Measurements from ENCODE around the gene TACR1.

The TACR1 gene

DNA sequence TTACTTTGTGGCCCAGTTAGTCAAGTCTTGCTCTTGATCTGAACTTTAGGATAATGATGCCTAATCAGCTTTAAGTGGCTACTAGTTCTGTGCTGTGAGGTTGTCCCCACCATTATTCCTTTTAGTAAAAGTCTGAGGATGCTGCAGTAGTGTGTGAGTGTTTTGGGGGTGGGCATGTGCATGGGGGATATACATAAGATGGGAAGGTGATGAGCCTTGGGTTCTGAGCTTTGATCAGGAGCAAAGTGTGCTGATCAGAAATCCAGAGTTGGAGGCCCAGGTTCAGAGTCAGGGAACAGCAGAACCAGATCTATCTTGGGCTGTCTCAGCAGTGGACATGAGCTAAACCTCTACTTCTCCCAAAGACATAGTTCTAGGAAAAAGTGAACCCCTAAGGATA lies 174.1 kb downstream of the TACR1 start:
- no peak overlapping the region for H3K4me3 ChIP-seq (ENCODE audit: low read depth, low read length)

DNA sequence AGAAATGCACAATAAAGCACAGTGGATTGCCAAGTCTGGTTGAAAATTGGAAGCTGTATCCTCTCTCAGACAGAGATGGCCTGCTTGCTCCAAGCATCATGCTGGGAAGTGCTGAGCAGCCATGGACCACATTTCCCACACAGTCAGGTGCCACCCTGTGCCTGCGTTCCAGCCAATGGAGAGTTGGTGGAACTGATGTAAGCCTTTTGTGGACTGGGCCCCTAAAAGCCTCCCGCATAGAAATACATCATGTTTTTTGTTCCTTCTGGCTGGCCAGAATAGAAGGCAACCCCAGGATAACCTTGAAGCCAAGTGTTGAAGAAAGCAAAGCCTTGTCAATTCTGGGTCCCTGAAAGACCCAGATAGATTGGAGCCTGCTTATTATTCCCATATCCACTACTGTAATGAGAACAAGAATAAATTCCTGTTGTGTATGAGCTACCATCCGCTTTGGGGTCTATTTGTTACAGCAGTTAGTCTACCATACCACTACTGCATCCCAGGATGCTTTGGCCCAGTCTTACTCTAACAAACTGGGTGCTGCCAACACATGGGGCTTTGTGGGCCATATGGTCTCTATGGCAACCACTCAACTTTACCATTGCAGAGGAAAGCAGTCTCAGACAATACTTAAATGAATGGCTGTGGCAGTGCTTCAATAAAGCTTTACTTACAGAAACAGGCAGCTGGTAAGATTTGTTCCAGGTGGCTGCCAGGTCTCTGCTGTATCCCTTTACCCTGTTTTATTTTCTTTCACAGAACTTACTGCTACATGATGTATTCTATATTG lies 175.5 kb downstream of the TACR1 start:
- no peak overlapping the region for H3K4me3 ChIP-seq (ENCODE audit: low read depth, low read length)

DNA sequence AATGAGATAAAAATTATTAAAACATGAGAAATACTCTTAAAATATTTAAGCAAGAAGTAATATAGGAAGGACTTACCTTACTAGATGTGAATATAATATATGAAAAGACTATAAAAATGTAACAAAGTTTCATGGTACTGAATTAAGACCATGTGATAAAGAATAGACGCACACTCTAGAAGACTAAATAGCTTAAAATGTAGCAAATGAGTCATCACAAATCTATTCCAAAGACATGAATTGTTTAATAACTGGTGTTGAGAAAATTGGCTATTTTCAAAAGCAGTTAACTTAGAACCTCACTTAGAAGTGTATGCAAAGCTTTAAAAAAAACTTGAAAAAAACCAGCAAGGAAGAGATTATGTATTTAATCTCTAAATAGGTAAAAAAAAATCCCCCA lies 176.8 kb downstream of the TACR1 start:
- H3K4me3 ChIP-seq (ENCODE audit: low read depth, low read length) = no peak overlapping the region

DNA sequence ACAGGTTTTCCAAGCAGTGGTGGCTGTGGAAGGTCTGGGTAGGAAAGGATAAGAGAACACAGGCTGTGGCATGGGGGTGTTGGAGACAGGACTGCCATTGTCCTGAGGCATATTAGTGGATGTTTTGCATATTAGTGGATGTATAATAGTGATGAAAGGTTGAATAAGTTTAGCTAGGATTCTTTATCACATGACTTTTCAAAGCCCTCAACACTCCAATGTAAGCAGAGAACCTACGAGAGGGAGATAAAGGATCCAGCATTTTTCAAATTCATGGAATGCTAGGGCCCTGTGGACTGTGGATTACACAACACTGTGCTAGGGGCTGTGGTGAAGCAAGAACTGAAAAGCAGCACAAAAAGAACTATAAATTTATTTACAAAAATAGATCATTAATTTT lies 177.6 kb downstream of the TACR1 start:
- H3K4me3 ChIP-seq (ENCODE audit: low read depth, low read length) = no peak overlapping the region

DNA sequence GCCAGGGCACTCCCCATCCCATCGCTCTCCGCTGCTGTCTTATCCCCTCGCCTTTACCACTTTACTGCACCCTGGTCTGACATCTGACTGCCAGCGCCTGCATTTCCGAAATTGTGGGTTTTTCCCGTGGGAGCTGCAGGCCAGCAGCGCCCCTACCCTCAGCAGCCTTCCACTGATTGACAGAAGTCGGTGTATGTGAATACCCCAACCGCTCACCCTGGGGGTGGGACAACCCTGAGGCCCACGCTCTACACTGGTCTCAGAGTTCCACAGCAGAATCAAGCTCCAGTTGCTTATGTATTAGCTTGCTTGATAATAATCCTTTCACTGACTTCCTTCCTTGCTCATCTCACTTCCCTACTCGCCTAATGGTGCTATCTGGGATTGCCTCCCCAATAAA lies 178.8 kb downstream of the TACR1 start:
- no peak overlapping the region for H3K4me3 ChIP-seq (ENCODE audit: low read depth, low read length)

DNA sequence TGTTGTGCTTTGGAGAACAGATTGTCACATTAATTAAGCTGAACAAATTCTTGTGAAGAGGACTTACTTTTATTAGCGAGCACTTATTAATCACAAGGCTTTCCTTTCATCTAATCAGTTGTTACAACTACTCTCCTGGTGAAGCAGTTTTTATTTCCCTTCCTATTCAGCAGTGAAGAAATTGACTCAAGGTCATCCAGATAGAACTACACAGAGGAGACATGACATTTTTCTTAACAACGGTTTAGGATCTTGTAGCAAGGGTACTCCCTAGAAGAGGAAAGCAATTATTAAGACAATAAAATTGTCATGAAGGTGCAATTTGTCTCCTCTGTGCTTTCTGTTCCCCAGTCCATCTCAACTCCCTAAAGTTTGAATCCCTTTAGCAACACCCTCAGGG lies 179.5 kb downstream of the TACR1 start:
- H3K4me3 ChIP-seq (ENCODE audit: low read depth, low read length) = no peak overlapping the region

DNA sequence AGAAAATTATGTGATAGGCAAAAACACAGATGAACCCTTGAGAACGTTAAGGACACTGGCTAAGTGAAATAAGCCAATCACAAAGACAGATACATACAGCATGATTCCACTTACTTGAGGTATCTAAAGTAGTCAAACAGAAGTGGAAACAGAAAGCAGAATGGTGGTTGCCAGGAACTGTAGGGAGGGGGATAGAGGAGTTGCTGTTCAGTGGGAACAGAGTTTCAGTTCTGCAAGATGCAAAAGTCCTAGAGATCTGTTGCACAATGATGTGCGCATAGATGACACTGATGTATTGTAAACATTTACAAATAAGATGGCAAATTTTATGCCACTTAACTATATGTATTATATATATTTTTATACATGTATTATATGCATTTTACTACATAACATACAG lies 181.2 kb downstream of the TACR1 start:
- H3K4me3 ChIP-seq (ENCODE audit: low read depth, low read length) = no peak overlapping the region

DNA sequence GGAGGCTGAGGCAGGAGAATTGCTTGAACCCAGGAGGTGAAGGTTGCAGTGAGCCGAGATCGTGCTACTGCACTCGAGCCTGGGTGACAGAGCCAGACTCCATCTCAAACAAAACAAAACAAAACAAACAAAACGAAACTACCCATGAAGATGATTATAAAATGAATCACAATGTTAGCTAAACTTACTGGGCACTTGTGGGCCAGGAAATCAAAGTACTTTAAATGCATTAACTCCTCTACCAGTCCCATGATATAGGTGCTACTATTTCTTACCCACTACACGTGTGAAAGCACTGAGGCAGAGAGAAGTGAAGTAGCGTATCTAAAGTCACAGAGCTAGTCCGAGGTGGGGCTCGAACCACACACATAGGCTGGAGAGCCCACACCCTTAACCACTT lies 187.2 kb downstream of the TACR1 start:
- H3K4me3 ChIP-seq (ENCODE audit: low read depth, low read length) = no peak overlapping the region

DNA sequence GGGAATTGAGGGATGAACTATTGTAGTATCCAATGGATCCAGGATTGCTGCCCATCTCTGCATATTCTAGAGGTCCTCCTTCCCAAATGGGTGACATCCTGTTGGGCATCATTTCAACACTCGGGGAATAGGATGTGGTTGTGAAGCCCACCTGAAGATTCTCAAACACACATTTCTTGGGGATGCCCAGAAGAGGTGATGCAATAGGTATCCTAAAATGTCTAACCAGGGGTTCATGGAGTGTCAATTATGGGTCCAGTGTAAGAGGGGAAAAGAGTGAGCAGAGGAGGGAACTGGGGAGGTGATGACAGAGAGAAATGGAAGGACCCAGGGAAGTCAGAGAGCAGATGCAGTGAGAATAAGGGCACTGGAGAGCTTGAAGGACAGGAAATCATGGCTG lies 188.7 kb downstream of the TACR1 start:
- H3K4me3 ChIP-seq (ENCODE audit: low read depth, low read length) = no peak overlapping the region

DNA sequence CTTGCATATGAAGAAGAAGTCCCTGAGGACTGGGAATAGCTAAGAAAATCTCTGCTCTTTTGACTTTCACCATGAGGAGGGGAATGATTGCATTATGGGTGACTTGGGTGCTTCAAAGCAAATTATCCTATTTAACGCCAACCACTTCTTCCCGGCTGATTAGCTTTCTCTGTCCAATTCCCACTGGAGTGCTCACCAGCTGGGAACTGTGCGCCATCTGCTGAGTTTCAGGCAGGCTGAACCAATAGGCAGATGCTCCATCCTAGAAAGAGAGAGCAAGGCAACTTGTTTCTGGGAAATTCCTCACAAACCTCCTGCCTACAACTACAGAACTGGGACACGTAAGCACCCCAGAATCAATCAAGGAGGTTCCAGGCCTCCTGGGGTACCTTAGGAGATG lies 191.5 kb downstream of the TACR1 start:
- H3K4me3 ChIP-seq (ENCODE audit: low read depth, low read length) = no peak overlapping the region

DNA sequence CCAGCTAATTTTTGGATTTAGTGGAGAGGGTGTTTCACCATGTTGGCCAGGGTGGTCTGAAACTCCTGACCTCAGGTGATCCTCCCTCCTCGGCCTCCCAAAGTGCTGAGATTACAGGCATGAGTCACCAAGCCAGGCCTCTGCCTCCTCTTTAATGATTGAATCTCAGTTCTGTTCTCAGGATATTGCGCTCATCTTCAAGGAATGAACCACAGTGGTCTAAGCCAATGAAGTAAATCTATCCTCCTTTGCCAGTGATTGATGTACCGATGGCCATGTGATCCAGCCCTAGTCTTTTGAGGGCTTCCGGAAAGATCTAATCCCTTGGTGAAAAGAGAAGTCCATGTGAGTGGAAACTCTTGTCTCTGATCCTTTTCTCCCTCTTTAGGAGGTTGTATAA lies 192.3 kb downstream of the TACR1 start:
- H3K4me3 ChIP-seq (ENCODE audit: low read depth, low read length) = no peak overlapping the region

DNA sequence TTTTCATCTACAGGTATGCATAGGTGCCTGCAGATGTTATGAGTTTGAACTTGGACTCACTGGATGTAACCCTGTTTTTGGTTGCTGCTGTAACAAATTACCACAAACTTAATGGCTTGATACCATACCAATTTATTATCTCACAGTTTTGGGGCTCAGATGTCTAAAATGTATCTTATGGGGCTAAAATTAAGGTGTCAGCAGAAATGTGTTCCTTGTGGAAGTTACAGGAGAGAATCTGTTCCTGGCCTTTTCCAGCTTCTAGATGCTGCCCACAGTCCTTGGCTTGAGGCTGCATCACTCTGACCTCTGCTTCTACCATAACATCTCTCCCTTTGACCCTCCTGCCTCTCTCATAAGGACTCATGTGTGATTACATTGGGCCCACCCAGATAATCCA lies 193.3 kb downstream of the TACR1 start:
- H3K4me3 ChIP-seq (ENCODE audit: low read depth, low read length) = no peak overlapping the region

DNA sequence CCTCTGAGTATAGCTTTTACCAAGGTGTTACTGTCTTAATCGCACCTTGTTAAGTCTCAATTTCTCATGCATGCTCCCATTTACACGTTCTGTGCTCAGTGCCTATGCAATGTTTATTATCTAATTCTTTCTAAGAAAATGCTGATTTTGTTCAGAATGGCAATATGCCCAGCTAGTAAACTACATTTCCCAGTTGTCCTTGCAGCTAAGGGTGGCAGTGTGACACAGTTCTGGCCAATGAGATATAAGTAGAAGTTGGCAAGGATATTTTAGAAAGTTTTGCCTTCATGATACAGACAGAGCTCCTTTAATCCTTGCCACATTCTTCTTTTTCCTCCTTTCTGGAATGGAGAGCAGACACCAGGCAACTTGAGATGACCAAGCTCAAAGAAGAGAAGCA lies 195.5 kb downstream of the TACR1 start:
- H3K4me3 ChIP-seq (ENCODE audit: low read depth, low read length) = no peak overlapping the region

DNA sequence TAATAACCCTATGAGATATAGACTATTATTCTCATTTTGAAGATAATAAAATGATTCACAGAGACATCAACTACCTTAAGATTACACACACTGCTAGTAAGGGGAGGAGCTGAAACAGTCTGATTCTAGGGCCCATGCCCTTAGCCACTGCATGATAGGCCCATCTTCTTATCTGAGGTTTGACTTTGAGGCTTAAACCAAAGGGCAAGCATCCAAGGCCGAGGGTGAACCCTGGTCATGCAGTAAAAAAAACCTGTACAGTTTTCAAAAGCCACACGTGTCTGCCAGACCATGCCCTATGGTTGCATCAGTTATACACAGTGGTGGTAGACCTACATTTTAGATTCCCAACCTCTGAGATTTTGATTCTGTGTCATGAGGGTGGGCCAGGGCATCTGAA lies 196.0 kb downstream of the TACR1 start:
- H3K4me3 ChIP-seq (ENCODE audit: low read depth, low read length) = no peak overlapping the region

DNA sequence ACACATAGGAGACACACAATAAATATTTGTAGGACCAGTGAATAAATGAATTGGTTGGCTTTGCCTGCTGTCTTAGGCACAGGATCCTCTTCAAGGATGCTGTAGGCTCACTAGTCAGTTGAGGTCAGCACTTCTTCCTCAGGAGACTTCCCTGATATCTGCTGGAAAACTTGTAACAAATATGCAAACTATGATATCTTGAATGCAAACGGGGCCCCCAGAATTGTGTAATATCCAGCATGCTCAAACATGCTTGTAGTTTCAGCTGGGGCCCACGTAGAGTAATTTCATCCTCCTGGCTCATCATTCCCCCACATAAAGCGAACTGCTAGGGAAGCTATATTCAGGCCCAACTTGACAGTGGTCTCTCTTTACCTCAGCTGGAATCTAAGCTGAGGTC lies 197.3 kb downstream of the TACR1 start:
- no peak overlapping the region for H3K4me3 ChIP-seq (ENCODE audit: low read depth, low read length)

DNA sequence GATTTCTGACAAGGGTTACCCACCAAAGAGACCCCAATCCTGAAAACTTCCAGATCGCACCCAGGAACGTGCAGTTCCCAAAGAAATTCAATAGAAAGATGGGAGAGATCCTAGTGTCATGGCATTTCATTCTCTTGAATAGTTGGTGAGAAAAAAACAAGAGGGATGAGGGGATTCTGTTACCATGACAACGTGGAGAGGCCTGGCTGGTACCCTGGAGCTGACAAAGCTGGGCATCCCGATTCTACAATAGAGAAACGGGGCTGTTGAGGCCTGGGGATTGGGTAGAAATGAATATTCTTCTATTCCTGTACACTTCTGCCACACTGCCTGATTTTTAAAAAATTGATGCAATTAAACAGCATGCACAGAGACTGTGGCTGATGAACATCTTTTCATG lies 199.9 kb downstream of the TACR1 start:
- H3K4me3 ChIP-seq (ENCODE audit: low read depth, low read length) = no peak overlapping the region
